RPMI7951 (cell line): ENCODE data around the gene DEGS1. TPM values are rescaled to one million over a fixed set of nuclear protein-coding genes. Genes with fewer than 3 reads are reported as not detected.

Source experiments
- DNase-seq: peaks from one replicate; pipeline ENCODE4 v3.0.0-alpha.2; 2012; ENCODE audit warnings: low read depth
- total RNA-seq: library from RNA; depleted of rRNA; stranded (reverse); fragments of >200 nt; shearing (Covaris generic); gene quantifications from 2 replicates; pipeline ENCODE4 v1.2.3, GENCODE V29; 2014; rRNA removed

DEGS1 gene
- total RNA-seq, 1 experiment from 2014 or later, result 152 TPM

GRCh38 chr1:224213438-224214119 is 30.5 kb downstream of the DEGS1 start:
- no peak for DNase-seq

GRCh38 chr1:224216382-224216781 is 33.3 kb downstream of the DEGS1 start:
- DNase-seq, result no peak

GRCh38 chr1:224217655-224218623 is 34.9 kb downstream of the DEGS1 start:
- no peak for DNase-seq

GRCh38 chr1:224219011-224219611 is 36.1 kb downstream of the DEGS1 start:
- no peak for DNase-seq

GRCh38 chr1:224219612-224220059 is 36.6 kb downstream of the DEGS1 start:
- no peak for DNase-seq

GRCh38 chr1:224223819-224224714 is 41.0 kb downstream of the DEGS1 start:
- peak; percentile 85 for DNase-seq

- DNase-seq, result no peak
Measured at GRCh38 chr1:224226849-224227502, 43.9 kb downstream of the DEGS1 start.

GRCh38 chr1:224234017-224234416 is 51.0 kb downstream of the DEGS1 start:
- DNase-seq, result no peak

- DNase-seq, result no peak
Measured at GRCh38 chr1:224235813-224236493, 52.9 kb downstream of the DEGS1 start.

- no peak for DNase-seq
Measured at GRCh38 chr1:224237119-224237881, 54.3 kb downstream of the DEGS1 start.

- no peak for DNase-seq
Measured at GRCh38 chr1:224238212-224238611, 55.2 kb downstream of the DEGS1 start.

GRCh38 chr1:224238756-224239155 is 55.7 kb downstream of the DEGS1 start:
- DNase-seq, result no peak

Other genes with a start within 250 kb of the DEGS1 start
- 24.3 and 26.6 TPM in 2 replicates for gene FBXO28, start 69.1 kb upstream of the DEGS1 start, total RNA-seq
- gene NVL, start 146.9 kb downstream of the DEGS1 start, total RNA-seq, result 17.8 and 23.2 TPM in 2 replicates
- gene CNIH4, start 173.6 kb downstream of the DEGS1 start, total RNA-seq, result 97.3 and 115 TPM in 2 replicates